ENCODE measurements around the gene RNF157. TPM values are rescaled to one million over a fixed set of nuclear protein-coding genes. Genes with fewer than 3 reads are reported as not detected.

RNF157 gene
- total and polyA plus RNA-seq, 2 of the 4 experiments (the other 2 are of a cell fraction), result 0.54 to 1.3 TPM

- H3K4me3 ChIP-seq (ENCODE audit: insufficient read depth, low read depth, low read length), result no peak overlapping the region
- 37% methylated on average over 2 of the region's 11 CpGs; no CpG with 5 or more reads in 1 of the 2 experiments for WGBS, 2 experiments (ENCODE audit: extremely low coverage in 2 of 2, insufficient read length in 1 of 2)
- BruUV-seq (replicated peaks), result no TSS peak
These were observed 1.3 kb downstream of the RNF157 start for GRCh38 chr17:76238847-76239537.

More at GRCh38 chr17:76238847-76239537, 1.3 kb downstream of the RNF157 start:
- Histone ChIP-seq H3K4me2 (ENCODE audit: low read depth, low read length) (no peak overlapping the region), H3K18ac (ENCODE audit: low read depth, low read length) (no peak overlapping the region), H3K9ac (ENCODE audit: low read depth, low read length) (no peak overlapping the region), H3K27ac (ENCODE audit: insufficient read depth, low read length) (no peak overlapping the region), H4K20me1 (ENCODE audit: insufficient read depth, low read length) (no peaks in the 10 kb centered on the region), H3K27me3 (ENCODE audit: control insufficient read depth, insufficient read depth, low read length) (peaks cover 18% of the 10 kb centered on the region), H3K23ac (ENCODE audit: low read depth, low read length) (no peak overlapping the region; the same call in 1 of the 2 replicates), H4K5ac (ENCODE audit: low read depth, low read length) (no peak overlapping the region), H2AK5ac (ENCODE audit: low read depth, low read length) (0 out of 2 replicates have a peak overlapping the region, but pooled peaks have one; percentile 27), H2AFZ (replicated peaks; ENCODE audit: low read length, poor library complexity) (no peak overlapping the region), H3K9me3 (ENCODE audit: control insufficient read depth, insufficient read depth, low read length) (no peaks in the 10 kb centered on the region), H3K9me1 (ENCODE audit: insufficient read depth, low read length) (no peaks in the 10 kb centered on the region; the same call in 1 of the 2 replicates), H2BK15ac (ENCODE audit: low read depth, low read length) (no peak overlapping the region), H4K8ac (ENCODE audit: low read depth in 2 of 2, low read length in 2 of 2) (no peak overlapping the region), H2BK120ac (ENCODE audit: low read depth, low read length) (no peak overlapping the region), H4K91ac (ENCODE audit: insufficient read depth, low read depth, low read length) (no peak overlapping the region), H3K36me3 (ENCODE audit: control insufficient read depth, insufficient read depth, low read length) (no peaks in the 10 kb centered on the region), H3K4me1 (ENCODE audit: control insufficient read depth, insufficient read depth, low read length) (peaks cover 3% of the 10 kb centered on the region; the same call in 1 of the 2 replicates), H3K79me1 (ENCODE audit: low read depth in 1 of 2, low read length in 2 of 2) (no peaks in the 10 kb centered on the region), H2BK20ac (ENCODE audit: low read depth, low read length) (no peak overlapping the region), H2BK5ac (ENCODE audit: low read depth, low read length, poor library complexity, severe bottlenecking) (no peak overlapping the region), H3K56ac (ENCODE audit: extremely low read depth, insufficient read depth, low read length) (no peak overlapping the region), H2AK9ac (replicated peaks; ENCODE audit: low read depth, low read length, poor library complexity) (no peak overlapping the region), H3K4ac (ENCODE audit: low read depth, low read length) (no peak overlapping the region), H3K14ac (replicated peaks; ENCODE audit: low read depth, low read length) (no peak overlapping the region)
- TF ChIP-seq CTCF (conservative IDR thresholded peaks at IDR 0.05; ENCODE audit: low read depth, low read length) (no peak), CHD1 (IDR thresholded peaks at IDR 0.05; ENCODE audit: low read depth, low read length) (no peak), FOS (IDR thresholded peaks at IDR 0.05; ENCODE audit: low read depth, low read length) (no peak), RCOR1 (IDR thresholded peaks at IDR 0.05; ENCODE audit: insufficient replicate concordance, low read length) (no peak), SMC3 (IDR thresholded peaks at IDR 0.05; ENCODE audit: low read depth, low read length) (no peak), USF2 (IDR thresholded peaks at IDR 0.05; ENCODE audit: low read depth, low read length) (no peak), ELK1 (IDR thresholded peaks at IDR 0.05; ENCODE audit: borderline replicate concordance, low read depth, low read length) (no peak), MAZ (IDR thresholded peaks at IDR 0.05; ENCODE audit: borderline replicate concordance, low read depth, low read length) (no peak), POLR2A (IDR thresholded peaks at IDR 0.05; ENCODE audit: low read depth, low read length) (no peak), MXI1 (IDR thresholded peaks at IDR 0.05; ENCODE audit: borderline replicate concordance, low read depth, low read length) (no peak), MAFK (IDR thresholded peaks at IDR 0.05; ENCODE audit: low read depth, low read length) (no peak), NFE2L2 (IDR thresholded peaks at IDR 0.05; ENCODE audit: low read depth, low read length) (no peak), RAD21 (IDR thresholded peaks at IDR 0.05; ENCODE audit: low read length) (no peak), CEBPB (IDR thresholded peaks at IDR 0.05; ENCODE audit: low read depth, low read length) (no peak), BHLHE40 (IDR thresholded peaks at IDR 0.05; ENCODE audit: low read depth, low read length) (no peak), RFX5 (IDR thresholded peaks at IDR 0.05; ENCODE audit: low read depth, low read length) (no peak)
- in situ Hi-C loops (cut with MboI; ENCODE audit: low sequenced_read_pairs), result no loop called here
- DNase-seq (no peak), ATAC-seq (ENCODE audit: low read depth) (no peak)
- ChIA-PET POLR2A (ENCODE audit: unreplicated experiment) (no interaction called here), CTCF (interaction anchor here (0.6 kb wide), 1 partner anchor 31 kb away, joined by 4 read pairs; no protein-coding TSS in a partner anchor)
- intact Hi-C loops (cut with micrococcal nuclease), result no loop called here
- dilution Hi-C loops (cut with HindIII; ENCODE audit: low sequenced_read_pairs, unreplicated experiment), result no loop called here

Measured in IMR-90 (cell line).